Suppressor macrophage treated with lipopolysaccharide for 1 hour (primary cell): ENCODE measurements around the gene RNF111.

ENCODE experiments used
- DNase-seq, 3 donors: peaks; one replicate each; pipeline ENCODE4 v3.0.0-alpha.2; 2020 to 2022

RNF111 gene

GRCh38 chr15:59140422-59141226, 153.2 kb downstream of the RNF111 start:
- DNase-seq: no peak

GRCh38 chr15:59143281-59143680, 155.8 kb downstream of the RNF111 start:
- DNase-seq: no peak

GRCh38 chr15:59144594-59144993, 157.1 kb downstream of the RNF111 start:
- DNase-seq: peak in 1 of 3 donors; percentile 27
